GM21528 (cell line): ENCODE data around the gene NAPEPLD.
"Not testable (repeated sequence)": the region's sequence is repeated elsewhere in the genome, so short reads cannot be mapped to it uniquely, and the experiment has no call there.

Experiments used
- ATAC-seq: cut with Tn5 transposase; IDR thresholded peaks from one replicate; pipeline ENCODE4 v1.9.1; 2021; ENCODE audit warnings: mild to moderate bottlenecking, moderate library complexity; ENCODE audit not compliant: unreplicated experiment, low FRiP score

NAPEPLD gene

DNA sequence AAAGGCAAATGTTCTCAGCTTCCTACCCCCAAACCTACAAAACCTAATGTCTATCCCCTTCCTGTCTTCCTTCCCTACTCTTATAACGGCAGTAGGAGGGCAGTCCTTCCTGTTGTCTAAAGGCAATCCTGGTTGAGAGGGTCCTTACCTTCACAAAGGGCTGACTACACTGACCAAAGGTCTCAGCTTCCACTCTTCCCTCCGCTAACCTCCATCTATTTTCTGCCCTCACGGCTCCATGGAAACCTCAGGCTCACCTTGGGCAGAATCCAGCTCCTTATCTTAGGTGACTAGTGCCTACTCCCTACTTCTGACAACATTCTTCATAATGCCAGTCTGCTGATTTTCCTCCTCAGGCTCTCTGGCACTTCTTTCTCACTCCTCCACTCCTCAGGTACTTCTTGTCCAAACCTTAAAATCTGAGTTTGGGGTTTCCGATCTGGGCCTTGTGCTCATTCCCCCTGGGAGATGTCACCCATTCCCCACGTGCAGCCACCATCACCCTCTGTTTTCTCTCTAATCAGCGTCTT is 74.8 kb downstream of the NAPEPLD start:
- ATAC-seq = no peak

DNA sequence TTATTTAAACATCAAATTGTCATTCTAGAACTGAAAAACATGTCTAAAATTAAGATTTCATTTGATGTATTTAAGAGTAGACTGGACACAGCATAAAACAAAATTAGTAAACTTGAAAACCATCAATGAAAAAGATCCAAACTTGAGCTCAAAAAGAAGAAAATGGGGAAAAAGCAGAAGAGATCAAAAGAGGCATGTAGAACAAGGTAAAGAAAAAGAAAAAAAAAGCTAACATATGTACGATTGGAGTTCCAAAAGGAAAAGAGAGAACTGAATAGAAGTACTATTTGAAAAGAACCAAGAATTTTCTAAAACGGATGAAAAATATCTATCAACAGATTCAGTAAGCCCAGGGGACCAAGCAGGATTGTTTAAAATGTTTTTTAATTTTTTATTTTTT is 77.9 kb downstream of the NAPEPLD start:
- ATAC-seq = no peak

DNA sequence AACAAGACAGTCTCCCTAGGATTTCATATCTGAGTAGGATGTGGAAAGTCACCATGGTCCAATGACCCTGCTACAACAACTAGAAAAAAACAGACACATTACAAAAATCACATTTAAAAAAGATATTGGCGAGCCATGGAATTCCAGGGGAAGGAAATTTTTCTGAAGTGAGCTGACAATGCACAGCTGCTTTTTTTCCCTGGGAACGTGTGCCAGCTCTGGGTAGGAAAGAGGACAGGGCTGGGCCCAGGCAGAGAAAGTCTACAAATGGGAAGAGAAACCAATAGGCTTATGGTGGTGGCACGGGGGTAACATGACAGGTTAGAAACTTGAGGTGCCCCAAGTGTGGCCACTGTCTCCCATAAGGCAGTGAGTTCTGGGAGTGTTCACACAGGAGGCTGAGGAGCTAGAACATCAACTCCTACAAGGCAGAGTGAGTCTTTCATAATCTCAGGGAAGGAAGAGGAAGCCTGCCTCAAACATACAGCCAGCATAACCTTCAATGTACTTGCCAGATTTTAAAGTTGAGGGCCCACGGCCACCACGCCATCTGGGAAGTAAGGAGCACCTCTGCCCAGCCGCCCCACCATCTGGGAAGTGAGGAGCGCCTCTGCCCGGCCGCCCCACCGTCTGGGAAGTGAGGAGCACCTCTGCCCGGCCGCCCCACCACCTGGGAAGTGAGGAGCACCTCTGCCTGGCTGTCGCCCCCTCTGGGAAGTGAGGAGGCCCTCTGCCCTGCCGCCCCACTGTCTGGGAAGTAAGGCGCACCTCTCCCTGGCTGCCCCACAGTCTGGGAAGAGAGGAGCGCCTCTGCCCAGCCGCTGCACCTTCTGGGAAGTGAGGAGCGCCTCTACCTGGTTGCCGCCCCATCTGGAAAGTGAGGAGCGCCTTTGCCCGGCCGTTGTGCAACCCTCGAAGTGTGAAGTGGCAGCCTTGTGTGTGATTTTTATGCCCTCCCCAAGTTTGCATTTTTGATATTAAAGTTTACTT is 80.2 kb downstream of the NAPEPLD start:
- ATAC-seq = no peak

- ATAC-seq = no peak
These were observed 83.2 kb downstream of the NAPEPLD start for GRCh38 chr7:103065667-103066066.

GRCh38 chr7:103063895-103064294 is 85.0 kb downstream of the NAPEPLD start:
- no peak for ATAC-seq

DNA sequence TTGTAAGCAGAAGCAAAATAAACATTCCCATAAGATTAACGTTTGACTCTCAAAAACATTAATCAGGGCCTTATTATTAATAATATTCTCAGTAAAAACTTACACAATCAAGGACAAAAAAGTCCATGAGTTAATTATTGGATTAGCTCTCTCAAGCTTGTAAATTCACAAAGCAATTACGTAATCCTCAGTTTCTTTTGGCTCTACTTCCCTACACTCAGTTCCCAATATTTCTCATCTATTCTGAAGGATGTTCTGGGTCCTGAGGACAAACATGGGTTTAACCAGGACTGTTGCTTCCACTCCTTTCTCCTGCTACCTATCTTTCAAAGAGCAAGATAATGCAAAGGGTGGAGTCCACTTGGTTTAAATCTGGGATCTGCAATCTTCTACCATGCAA is 89.4 kb downstream of the NAPEPLD start:
- ATAC-seq = no peak

DNA sequence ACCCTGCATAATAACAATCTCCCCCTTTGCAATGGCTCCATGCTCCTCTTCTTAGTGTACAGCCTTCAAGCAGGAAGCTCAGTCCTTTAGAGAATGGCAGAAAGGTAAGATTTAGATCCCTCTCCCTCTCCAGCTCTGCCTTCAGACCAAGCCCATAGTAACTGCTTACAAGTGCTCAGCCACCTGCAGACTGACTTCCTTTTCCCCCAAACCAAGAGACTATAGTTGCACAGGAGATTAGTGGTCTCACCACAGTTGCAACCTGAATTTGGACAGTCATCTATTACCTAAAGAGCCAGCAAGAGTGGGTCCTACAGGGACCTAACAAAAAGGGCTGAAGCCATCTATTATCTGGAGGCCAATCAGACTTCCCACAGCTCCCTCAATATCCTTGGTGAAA is 90.8 kb downstream of the NAPEPLD start:
- ATAC-seq = no peak

DNA sequence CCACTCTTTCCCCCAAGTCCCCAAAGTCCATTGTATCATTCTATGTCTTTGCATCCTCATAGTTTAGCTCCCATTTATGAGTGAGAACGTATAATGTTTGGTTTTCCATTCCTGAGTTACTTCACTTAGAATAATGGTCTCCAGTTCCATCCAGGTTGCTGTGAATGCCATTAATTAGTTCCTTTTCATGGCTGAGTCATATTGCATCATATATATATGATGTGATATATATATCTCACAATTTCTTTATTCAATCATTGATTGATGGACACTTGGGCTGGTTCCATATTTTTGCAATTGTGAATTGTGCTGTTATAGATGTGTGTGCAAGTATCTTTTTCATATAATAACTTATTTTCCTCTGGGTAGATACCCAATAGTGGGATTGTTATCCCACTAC is 92.9 kb downstream of the NAPEPLD start:
- ATAC-seq = not testable (repeated sequence)

- no peak for ATAC-seq
These were observed 97.4 kb downstream of the NAPEPLD start for GRCh38 chr7:103051519-103051918.
